HUDEP-2 (cell line): ENCODE data around the gene NDUFS6.

Experiments
- DNase-seq, 76 experiments: peaks; one replicate each; lab custom pipeline; 2025; ENCODE audit not compliant: unreplicated experiment in 76 of 76; lab: John Stamatoyannopoulos, UW

The NDUFS6 gene

GRCh38 chr5:1801222-1801966, at the start of gene NDUFS6:
Gene NDUFS6, plus strand, starts transcription at chr5:1801407. Its CDS starts 11 bp downstream, at chr5:1801418.
- peak in 70 of 76 experiments; percentile 2 to 87 (median 52) for DNase-seq

GRCh38 chr5:1751864-1752822, 49.1 kb upstream of the NDUFS6 start:
- no peak for DNase-seq

DNA sequence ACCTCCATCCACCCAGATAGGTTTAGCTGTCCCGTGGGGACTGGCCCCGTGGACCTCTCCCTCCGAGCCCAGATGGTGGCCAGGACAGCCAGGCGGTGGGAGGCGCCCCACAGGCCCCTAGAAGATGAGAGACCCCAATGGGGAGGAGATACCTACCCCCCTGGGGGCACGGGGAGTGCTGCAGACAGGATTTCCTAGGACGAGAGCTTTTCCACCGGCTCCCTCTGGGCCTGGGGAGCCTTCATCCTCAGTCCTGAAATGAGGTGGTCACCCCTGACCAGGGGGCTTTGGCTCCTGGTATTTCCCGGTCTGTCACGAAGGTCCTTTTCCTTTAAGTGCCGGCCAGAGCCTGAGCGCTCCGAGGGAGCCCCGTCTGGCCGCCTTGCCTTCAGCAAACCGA, 48.3 kb upstream of the NDUFS6 start:
- no peak for DNase-seq

GRCh38 chr5:1753490-1753889, 47.7 kb upstream of the NDUFS6 start:
- no peak for DNase-seq

- no peak for DNase-seq
These were observed 46.5 kb upstream of the NDUFS6 start for GRCh38 chr5:1754531-1755220.

GRCh38 chr5:1755321-1755949, 45.8 kb upstream of the NDUFS6 start:
- DNase-seq, result no peak

GRCh38 chr5:1756481-1756880, 44.7 kb upstream of the NDUFS6 start:
- DNase-seq, result no peak

DNA sequence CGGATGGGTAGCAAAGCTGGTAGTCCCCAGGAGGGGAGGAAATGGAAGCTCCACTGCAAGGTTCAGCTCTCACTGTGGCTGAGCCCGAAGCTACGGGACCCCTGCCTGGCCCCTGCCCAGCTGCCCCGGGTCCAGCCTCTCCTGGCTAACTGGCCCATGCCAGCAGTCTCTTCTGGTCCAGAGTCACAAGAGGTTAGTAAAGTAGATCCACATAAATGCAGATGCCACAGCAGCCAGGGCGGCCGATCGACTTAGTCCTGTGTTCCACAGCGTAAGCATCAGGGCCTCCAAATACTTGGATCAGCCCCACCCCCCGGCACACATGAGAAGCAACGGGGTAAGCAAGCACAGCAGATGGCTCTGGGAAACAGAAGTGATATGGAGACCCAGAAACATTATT, 43.7 kb upstream of the NDUFS6 start:
- DNase-seq, result no peak

DNA sequence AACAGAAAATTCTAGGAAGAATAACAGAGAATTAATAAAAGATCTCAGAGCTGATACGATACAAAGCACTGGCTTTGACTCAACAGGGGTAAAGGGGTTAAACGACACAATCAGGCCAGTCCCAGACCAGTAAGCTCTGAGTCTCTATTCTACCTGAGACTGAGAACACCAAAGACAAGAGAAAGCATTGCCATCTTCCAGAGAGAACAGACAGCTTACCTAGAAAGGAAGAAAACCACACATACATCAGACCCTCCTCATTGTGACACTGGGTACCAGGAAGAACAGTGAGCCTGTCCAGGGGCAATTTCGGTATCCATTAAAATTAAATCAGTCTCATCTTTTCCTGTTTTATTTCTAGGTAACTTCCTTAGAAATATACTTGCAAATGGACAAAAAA, 42.6 kb upstream of the NDUFS6 start:
- DNase-seq, result no peak

DNA sequence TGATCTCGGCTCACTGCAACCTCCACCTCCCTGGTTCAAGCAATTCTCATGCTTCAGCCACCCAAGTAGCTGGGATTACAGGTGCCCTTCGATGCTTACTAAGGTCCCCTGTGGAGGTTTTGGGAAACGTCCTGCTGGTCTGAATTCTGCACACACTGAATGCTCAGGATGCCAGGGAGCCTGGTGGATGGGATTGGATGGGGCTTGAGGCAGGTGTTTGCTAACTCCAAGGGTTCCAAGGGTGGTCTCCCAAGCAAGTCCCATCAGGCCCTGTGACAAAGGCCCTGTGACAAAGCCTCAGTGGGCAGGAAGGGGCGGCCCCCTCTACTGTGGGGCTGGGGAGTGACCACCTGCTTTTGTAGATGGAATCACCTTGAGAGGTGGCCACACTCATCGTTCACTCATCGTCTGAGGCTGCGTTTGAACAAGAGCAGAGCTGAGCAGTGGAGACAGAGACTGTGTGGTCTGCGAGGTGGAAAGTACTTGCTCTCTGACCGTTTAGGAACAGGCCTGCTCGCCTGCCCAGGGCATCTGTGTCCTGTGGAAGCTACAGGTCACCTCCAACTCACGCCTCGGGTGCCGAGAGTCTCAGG, 41.7 kb upstream of the NDUFS6 start:
- DNase-seq, result no peak

DNA sequence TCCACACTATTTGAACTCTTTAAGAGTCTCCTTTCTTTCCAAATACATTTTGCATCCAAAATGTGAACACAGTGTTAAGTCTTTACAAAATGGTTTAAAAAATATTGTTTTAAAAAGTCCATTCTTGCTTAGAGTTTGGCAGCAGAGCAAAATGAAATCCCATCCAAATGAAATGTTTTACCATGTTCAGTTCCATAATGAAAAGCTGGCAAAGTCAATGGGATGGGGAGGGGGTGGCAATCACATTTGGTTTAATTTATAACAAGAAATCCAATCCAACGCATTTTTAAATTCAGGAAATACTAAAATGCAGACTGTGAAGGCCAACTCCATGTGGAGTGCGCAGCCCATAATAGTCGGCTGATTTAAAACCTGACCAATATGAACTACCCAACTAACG, 41.0 kb upstream of the NDUFS6 start:
- DNase-seq, result no peak

DNA sequence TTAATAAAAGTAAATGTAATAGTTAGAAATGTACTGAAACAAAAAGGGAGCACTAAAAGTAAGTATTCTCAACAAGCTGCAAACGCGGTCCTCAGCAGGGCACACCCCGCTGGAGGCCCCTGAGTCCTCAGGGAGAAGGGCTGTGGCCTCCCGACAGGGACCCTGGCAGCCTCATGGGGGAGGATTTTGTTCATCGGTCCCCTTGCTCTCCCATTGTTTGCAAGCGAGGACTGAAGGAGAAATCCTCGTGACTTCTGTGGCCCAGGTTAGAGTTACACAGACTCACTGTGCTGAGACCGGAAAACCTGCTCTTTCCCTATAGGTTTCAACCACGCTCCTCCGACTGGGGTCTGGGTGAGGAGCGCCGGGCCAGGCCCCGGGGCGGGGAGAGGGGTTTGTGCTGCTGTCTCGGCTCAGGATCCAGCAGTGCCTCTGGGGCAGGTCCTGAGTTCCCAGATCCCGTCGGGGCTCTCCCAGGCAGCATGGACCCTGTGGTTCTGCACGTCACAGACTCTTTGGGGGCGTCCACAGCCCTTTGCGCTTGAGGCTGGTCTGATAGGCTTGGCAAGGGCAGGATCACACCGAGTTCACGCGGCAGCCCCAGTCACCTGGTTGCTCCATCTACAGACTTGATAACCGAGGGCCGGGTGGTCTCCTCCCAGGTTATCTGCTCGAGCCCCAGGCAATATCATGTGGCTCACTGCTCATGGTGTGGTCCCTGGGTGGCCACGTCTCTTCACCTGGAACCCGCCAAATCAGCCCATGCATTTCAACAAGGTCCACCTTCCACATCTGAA, 40.4 kb upstream of the NDUFS6 start:
- DNase-seq, result no peak

DNA sequence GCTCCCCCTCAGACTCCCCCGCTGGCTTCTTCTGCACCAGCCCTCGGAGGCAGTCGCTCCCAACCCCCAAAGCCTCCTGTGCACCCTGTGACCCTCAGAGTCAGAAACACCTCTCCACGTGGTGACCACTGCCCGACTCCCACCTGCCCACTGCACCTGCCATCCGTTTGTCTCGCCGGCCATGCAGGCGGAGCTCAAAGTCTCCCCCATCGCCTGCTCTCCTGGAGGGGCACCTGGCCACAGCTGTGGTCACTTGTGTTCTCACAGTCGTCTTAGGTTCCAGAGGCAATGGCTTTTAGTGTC, 39.8 kb upstream of the NDUFS6 start:
- no peak for DNase-seq

GRCh38 chr5:1762121-1762882, 38.9 kb upstream of the NDUFS6 start:
- no peak for DNase-seq

- no peak for DNase-seq
These were observed 38.2 kb upstream of the NDUFS6 start for GRCh38 chr5:1762883-1763547.

GRCh38 chr5:1763548-1763911, 37.7 kb upstream of the NDUFS6 start:
- DNase-seq, result peak in 8 of 76 experiments; percentile 2 to 41 (median 10)

DNA sequence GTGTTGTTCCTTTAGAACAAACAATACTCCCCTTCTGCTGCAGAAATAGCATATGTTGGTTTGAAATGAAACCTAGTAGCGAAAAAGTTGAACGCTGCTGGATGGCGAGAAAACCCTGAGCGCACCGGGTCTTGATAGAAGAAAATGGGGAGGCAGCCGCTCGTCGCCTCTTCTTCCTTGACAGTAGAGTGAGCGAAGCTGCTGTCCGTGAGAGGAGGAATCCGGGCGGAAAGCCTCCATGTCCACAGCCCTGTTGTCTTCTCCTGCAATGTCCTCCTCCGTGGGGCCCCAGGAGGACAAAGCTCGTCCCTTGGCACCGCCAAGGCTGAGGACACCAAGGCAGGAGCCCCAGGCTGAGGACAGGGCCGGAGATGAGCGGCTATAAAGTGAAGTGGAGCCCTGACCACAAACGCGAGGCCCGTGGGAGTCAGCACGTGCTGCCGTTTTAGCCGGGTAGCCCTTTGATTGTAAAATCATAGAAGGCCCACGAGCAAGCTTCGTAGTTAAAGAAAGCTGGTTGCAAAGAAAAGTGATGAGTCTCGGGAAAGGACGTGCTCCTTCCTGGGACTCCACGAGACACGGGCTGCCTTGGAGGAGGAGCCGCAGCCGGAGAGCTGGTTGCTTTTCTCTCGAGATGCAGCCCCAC, 37.1 kb upstream of the NDUFS6 start:
- DNase-seq, result no peak

DNA sequence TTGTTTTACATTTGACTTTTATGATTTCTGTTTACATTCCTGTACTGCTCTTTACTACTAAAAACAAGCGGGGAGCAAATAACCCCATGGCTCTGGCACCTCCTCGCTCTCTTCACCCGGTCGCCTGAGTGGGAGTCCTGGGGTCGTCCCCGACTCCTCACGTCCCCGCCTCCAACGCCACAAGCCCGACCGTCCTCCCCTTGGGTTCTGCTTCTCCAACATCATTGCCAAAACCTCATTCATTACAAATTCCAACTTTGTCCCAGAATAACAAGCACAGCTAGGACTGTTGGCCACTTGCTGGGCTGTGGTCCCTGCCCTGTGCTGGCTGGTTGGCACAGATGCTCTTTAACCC, 36.6 kb upstream of the NDUFS6 start:
- no peak for DNase-seq
